Gastroesophageal sphincter (tissue), 3 donors: ENCODE data around the gene ZCCHC7.

Experiments
- CTCF ChIP-seq, 4 experiments: fragments of 200-600 bp in 2 of 4; fragments of 450-650 bp in 2 of 4; sonication (generic) in 1 of 4; IDR thresholded peaks; one replicate each; pipeline ENCODE4 v1.5.1; 2017 to 2019; ENCODE audit warnings: antibody characterized with exemption in 4 of 4, mild to moderate bottlenecking in 2 of 4, moderate library complexity in 2 of 4
- EP300 ChIP-seq: sonication (generic); formaldehyde crosslinking; IDR thresholded peaks from one replicate; pipeline ENCODE4 v1.6.1; 2017; ENCODE audit warnings: antibody characterized with exemption, mild to moderate bottlenecking

- TF ChIP-seq EP300 (no peak), CTCF (IDR thresholded peaks at IDR 0.05) (no peak)
These were observed 260.8 kb downstream of the ZCCHC7 start for GRCh38 chr9:37381094-37381741.
